Aortic smooth muscle cell (primary cell): ENCODE measurements around the gene ELMO3. TPM values are rescaled to one million over a fixed set of nuclear protein-coding genes. Genes with fewer than 3 reads are reported as not detected.

Experiments
- total RNA-seq: library from RNA; depleted of rRNA; stranded (reverse); fragments of >200 nt; gene quantifications from 2 replicates; pipeline ENCODE4 v1.2.3, GENCODE V29; 2014

ELMO3 gene
- 0.44 and 0.66 TPM in 2 replicates for total RNA-seq

GRCh38 chr16:67199011-67199807 is at the start of gene ELMO3:
ELMO3 (plus strand) TSS chr16:67199131; CDS start chr16:67199327, 196 bp downstream.

GRCh38 chr16:67150833-67151396 is 48.0 kb upstream of the ELMO3 start, which contains the start of gene B3GNT9:
B3GNT9 (minus strand) TSS chr16:67150998; CDS start chr16:67150485, 513 bp downstream.

GRCh38 chr16:67164599-67165061 is 34.3 kb upstream of the ELMO3 start, which contains the start of gene HSF4:
HSF4 (plus strand) TSS chr16:67164745; CDS start chr16:67164812, 67 bp downstream.

GRCh38 chr16:67170168-67170948 is 28.6 kb upstream of the ELMO3 start, which contains the start of gene NOL3:
NOL3 (plus strand) TSS chr16:67170538.

GRCh38 chr16:67183627-67184452 is 15.1 kb upstream of the ELMO3 start, which contains the start of gene MATCAP1:
MATCAP1 (minus strand) TSS chr16:67183963; CDS start chr16:67180610, 3,353 bp downstream.

GRCh38 chr16:67190041-67190440 is 8.9 kb upstream of the ELMO3 start, which contains the start of gene EXOC3L1:
EXOC3L1 (minus strand) TSS chr16:67190136; CDS start chr16:67189676, 460 bp downstream.

GRCh38 chr16:67191995-67192681 is 6.8 kb upstream of the ELMO3 start, which contains the start of gene E2F4:
E2F4 (plus strand) TSS chr16:67192155; CDS start chr16:67192228, 73 bp downstream.

GRCh38 chr16:67226804-67227566 is 28.1 kb downstream of the ELMO3 start, which contains the start of gene TMEM208:
TMEM208 (plus strand) TSS chr16:67227130; CDS start chr16:67227219, 89 bp downstream.

GRCh38 chr16:67247192-67248072 is 48.5 kb downstream of the ELMO3 start, which contains the start of gene FHOD1:
FHOD1 (minus strand) TSS chr16:67247481; CDS start chr16:67247410, 71 bp downstream.

GRCh38 chr16:67248401-67249177 is 49.7 kb downstream of the ELMO3 start, which contains the start of gene SLC9A5:
SLC9A5 (plus strand) TSS chr16:67248979; CDS start chr16:67249015, 36 bp downstream.

Other genes with a start within 250 kb of the ELMO3 start
- gene CES3, start 237.9 kb upstream of the ELMO3 start, total RNA-seq = 0.13 and 0.56 TPM in 2 replicates
- 1.3 and 1.4 TPM in 2 replicates for gene CES4A, start 210.5 kb upstream of the ELMO3 start, total RNA-seq
- gene CBFB, start 170.0 kb upstream of the ELMO3 start, total RNA-seq = 142 and 160 TPM in 2 replicates
- 12.8 and 13.5 TPM in 2 replicates for gene PHAF1, start 89.2 kb upstream of the ELMO3 start, total RNA-seq
- gene B3GNT9, start 48.1 kb upstream of the ELMO3 start, total RNA-seq = 36.5 and 44.3 TPM in 2 replicates
- 15.9 and 18.1 TPM in 2 replicates for gene TRADD, start 39.2 kb upstream of the ELMO3 start, total RNA-seq
- gene FBXL8, start 39.2 kb upstream of the ELMO3 start, total RNA-seq = 7.1 and 7.2 TPM in 2 replicates
- gene HSF4, start 34.4 kb upstream of the ELMO3 start, total RNA-seq = 3.3 and 4.9 TPM in 2 replicates
- 23.9 and 25.2 TPM in 2 replicates for gene NOL3, start 28.6 kb upstream of the ELMO3 start, total RNA-seq
- 14.4 and 15.2 TPM in 2 replicates for gene MATCAP1, start 15.2 kb upstream of the ELMO3 start, total RNA-seq
- gene EXOC3L1, start 9.0 kb upstream of the ELMO3 start, total RNA-seq = 0.25 and 0.66 TPM in 2 replicates
- gene E2F4, start 7.0 kb upstream of the ELMO3 start, total RNA-seq = 36.6 and 42.5 TPM in 2 replicates
- gene TMEM208, start 28.0 kb downstream of the ELMO3 start, total RNA-seq = 39.9 and 45.7 TPM in 2 replicates
- 9.5 and 15.2 TPM in 2 replicates for gene FHOD1, start 48.4 kb downstream of the ELMO3 start, total RNA-seq
- gene SLC9A5, start 49.8 kb downstream of the ELMO3 start, total RNA-seq = 0.31 and 0.66 TPM in 2 replicates
- gene PLEKHG4, start 80.4 kb downstream of the ELMO3 start, total RNA-seq = 11.6 and 24.0 TPM in 2 replicates
- gene KCTD19, start 127.6 kb downstream of the ELMO3 start, total RNA-seq = under 0.01 TPM in 1 of 2 replicates, not detected in the other
- gene LRRC36, start 127.7 kb downstream of the ELMO3 start, total RNA-seq = not detected in 2 replicates
- gene TPPP3, start 194.4 kb downstream of the ELMO3 start, total RNA-seq = 0.50 and 0.66 TPM in 2 replicates
- gene ZDHHC1, start 217.3 kb downstream of the ELMO3 start, total RNA-seq = 5.2 and 6.3 TPM in 2 replicates
- not detected in 2 replicates for gene HSD11B2, start 232.0 kb downstream of the ELMO3 start, total RNA-seq